Stimulated activated naive CD8-positive, alpha-beta T cell treated with anti-CD3 and anti-CD28 coated beads, Interleukin-15, Interleukin-2, amounts not matched to agents 100 U/mL and 50 U/mL, for 24 hours (primary cell): ENCODE measurements around the gene MXD1.
"Not testable (repeated sequence)": the region's sequence is repeated elsewhere in the genome, so short reads cannot be mapped to it uniquely, and the experiment has no call there.

Experiments used
- ATAC-seq: fragments of 150-1000 bp; cut with Tn5 transposase; one replicate; pipeline ENCODE4 v1.10.0; 2021
- DNase-seq: peaks from one replicate; pipeline ENCODE4 v3.0.0; 2021

Gene MXD1

GRCh38 chr2:69933839-69934613 lies 19.1 kb downstream of the MXD1 start:
- peak; percentile 49 for ATAC-seq
- DNase-seq, result no peak

GRCh38 chr2:69934614-69934908 lies 19.7 kb downstream of the MXD1 start:
- ATAC-seq (no peak), DNase-seq (no peak)

GRCh38 chr2:69935011-69935410 lies 20.1 kb downstream of the MXD1 start:
- no peak for ATAC-seq
- no peak for DNase-seq

GRCh38 chr2:69936906-69937305 lies 22.0 kb downstream of the MXD1 start:
- DNase-seq (no peak), ATAC-seq (no peak)

- DNase-seq (no peak), ATAC-seq (no peak)
These were observed 23.1 kb downstream of the MXD1 start for GRCh38 chr2:69937968-69938367.

- DNase-seq, result no peak
- no peak for ATAC-seq
These were observed 24.8 kb downstream of the MXD1 start for GRCh38 chr2:69939722-69940121.

- ATAC-seq, result no peak
- DNase-seq, result no peak
These were observed 25.8 kb downstream of the MXD1 start for GRCh38 chr2:69940691-69941090.

- DNase-seq, result no peak
- no peak for ATAC-seq
These were observed 28.3 kb downstream of the MXD1 start for GRCh38 chr2:69943000-69943842.

- no peak for DNase-seq
- ATAC-seq, result no peak
These were observed 29.1 kb downstream of the MXD1 start for GRCh38 chr2:69943843-69944525.

- ATAC-seq, result no peak
- no peak for DNase-seq
These were observed 29.8 kb downstream of the MXD1 start for GRCh38 chr2:69944756-69945155.

GRCh38 chr2:69945441-69945840 lies 30.5 kb downstream of the MXD1 start:
- ATAC-seq (no peak), DNase-seq (no peak)

GRCh38 chr2:69945941-69946340 lies 31.0 kb downstream of the MXD1 start:
- ATAC-seq (no peak), DNase-seq (no peak)

- peak; percentile 31 for DNase-seq
These were observed 31.7 kb downstream of the MXD1 start for GRCh38 chr2:69946351-69947324.

GRCh38 chr2:69947325-69947931 lies 32.5 kb downstream of the MXD1 start:
- DNase-seq (no peak), ATAC-seq (no peak)

More at GRCh38 chr2:69946351-69947324, 31.7 kb downstream of the MXD1 start:
- ATAC-seq, result peak; percentile 80

GRCh38 chr2:69948032-69948962 lies 33.4 kb downstream of the MXD1 start:
- DNase-seq (no peak), ATAC-seq (no peak)

- no peak for DNase-seq
- ATAC-seq, result no peak
These were observed 34.2 kb downstream of the MXD1 start for GRCh38 chr2:69948963-69949645.

- no peak for DNase-seq
- ATAC-seq, result no peak
These were observed 35.3 kb downstream of the MXD1 start for GRCh38 chr2:69950241-69950640.

GRCh38 chr2:69950671-69951070 lies 35.8 kb downstream of the MXD1 start:
- not testable (repeated sequence) for DNase-seq, ATAC-seq

- DNase-seq, result no peak
- no peak for ATAC-seq
These were observed 37.6 kb downstream of the MXD1 start for GRCh38 chr2:69952336-69953115.
